Tibial artery (tissue), 4 donors: ENCODE measurements around the gene ASB10.

ENCODE experiments used
- DNase-seq, 2 donors: peaks; one replicate each; pipeline ENCODE4 v3.0.0-alpha.2; 2019
- H3K27ac ChIP-seq, 2 donors: fragments of 200-600 bp; sonication (generic) in 1 of 2; 1 replicate in 1 of 2; 2 replicates in 1 of 2; pipeline ENCODE4 v1.5.1; 2018 to 2019; ENCODE audit warnings: mild to moderate bottlenecking in 1 of 2
- H3K27me3 ChIP-seq, 2 donors: fragments of 200-600 bp; sonication (generic) in 1 of 2; one replicate each; pipeline versions ENCODE4 v1.5.1 to v1.6.0; 2016 to 2019
- H3K36me3 ChIP-seq, 3 donors: fragments of 200-600 bp; sonication (generic) in 2 of 3; one replicate each; pipeline ENCODE4 v1.5.1; 2016 to 2019; ENCODE audit warnings: mild to moderate bottlenecking in 2 of 3
- H3K4me1 ChIP-seq, 4 donors: fragments of 200-600 bp; sonication (generic) in 2 of 4; 1 replicate in 3 of 4; 2 replicates in 1 of 4; pipeline ENCODE4 v1.5.1; 2016 to 2019
- H3K4me3 ChIP-seq, 2 donors: fragments of 200-600 bp; sonication (generic) in 1 of 2; 1 replicate in 1 of 2; 2 replicates in 1 of 2; pipeline ENCODE4 v1.5.1; 2018 to 2019; ENCODE audit warnings: mild to moderate bottlenecking in 2 of 2
- H3K9me3 ChIP-seq, 3 donors: fragments of 200-600 bp; sonication (generic) in 1 of 3; one replicate each; pipeline ENCODE4 v1.5.1; 2016 to 2019
- CTCF ChIP-seq, 2 experiments: fragments of 200-600 bp in 1 of 2; fragments of 450-650 bp in 1 of 2; IDR thresholded peaks; one replicate each; pipeline ENCODE4 v1.5.1; 2017 to 2019; ENCODE audit warnings: antibody characterized with exemption in 2 of 2, mild to moderate bottlenecking in 1 of 2, moderate library complexity in 1 of 2
- intact Hi-C: fragments of 100-400 bp; cut with DNase I; formaldehyde crosslinking; loops from one replicate; pipeline ENCODE4 v1.15.0; 2023; ENCODE audit warnings: low total_unique reads

Gene ASB10

GRCh38 chr7:151189038-151189437 lies 2.0 kb upstream of the ASB10 start:
- DNase-seq = no peak
- no peak overlapping the region for H3K4me3 ChIP-seq
- H3K4me1 ChIP-seq = no peaks in the 10 kb centered on the region
- H3K9me3 ChIP-seq = no peaks in the 10 kb centered on the region
- no peak overlapping the region for H3K27ac ChIP-seq
- peaks cover 0 to 40% of the 10 kb centered on the region in 2 donors for H3K27me3 ChIP-seq
- H3K36me3 ChIP-seq = no peaks in the 10 kb centered on the region
- TF ChIP-seq CTCF (IDR thresholded peaks at IDR 0.05) = no peak
- intact Hi-C loops = no loop called here

- Histone ChIP-seq H3K36me3 (no peaks in the 10 kb centered on the region), H3K4me1 (no peaks in the 10 kb centered on the region), H3K4me3 (no peak overlapping the region), H3K27ac (no peak overlapping the region), H3K27me3 (peaks cover 0 to 35% of the 10 kb centered on the region in 2 donors), H3K9me3 (no peaks in the 10 kb centered on the region)
- TF ChIP-seq CTCF (IDR thresholded peaks at IDR 0.05) = no peak
- no peak for DNase-seq
- intact Hi-C loops = no loop called here
These were observed 1.1 kb upstream of the ASB10 start for GRCh38 chr7:151188252-151188542.

GRCh38 chr7:151187409-151188251 lies 580 bp upstream of the ASB10 start:
- no peak for DNase-seq
- Histone ChIP-seq H3K9me3 (no peaks in the 10 kb centered on the region), H3K36me3 (no peaks in the 10 kb centered on the region), H3K27ac (no peak overlapping the region), H3K4me3 (no peak overlapping the region), H3K27me3 (peaks cover 0 to 31% of the 10 kb centered on the region in 2 donors), H3K4me1 (no peaks in the 10 kb centered on the region)
- intact Hi-C loops = no loop called here
- TF ChIP-seq CTCF (IDR thresholded peaks at IDR 0.05) = no peak

GRCh38 chr7:151185762-151186639 lies 1.0 kb downstream of the ASB10 start:
- peaks cover 0 to 31% of the 10 kb centered on the region in 2 donors for H3K27me3 ChIP-seq
- H3K4me3 ChIP-seq = no peak overlapping the region
- no peaks in the 10 kb centered on the region for H3K36me3 ChIP-seq
- H3K4me1 ChIP-seq = no peaks in the 10 kb centered on the region
- H3K27ac ChIP-seq = no peak overlapping the region
- TF ChIP-seq CTCF (IDR thresholded peaks at IDR 0.05) = no peak
- no peaks in the 10 kb centered on the region for H3K9me3 ChIP-seq
- intact Hi-C loops = no loop called here
- peak in 1 of 2 donors; percentile 12 for DNase-seq

GRCh38 chr7:151181011-151181431 lies 6.0 kb downstream of the ASB10 start:
- intact Hi-C loops = no loop called here
- H3K36me3 ChIP-seq = no peaks in the 10 kb centered on the region
- no peak overlapping the region for H3K4me3 ChIP-seq
- no peaks in the 10 kb centered on the region for H3K9me3 ChIP-seq
- no peak for TF ChIP-seq CTCF (IDR thresholded peaks at IDR 0.05)
- no peak overlapping the region for H3K27ac ChIP-seq
- peak in 1 of 2 donors; percentile 58 for DNase-seq
- peaks cover 0 to 49% of the 10 kb centered on the region in 2 donors for H3K27me3 ChIP-seq
- no peaks in the 10 kb centered on the region for H3K4me1 ChIP-seq
